HepG2 (cell line): ENCODE data around the gene USP14.
"Not testable (repeated sequence)": the region's sequence is repeated elsewhere in the genome, so short reads cannot be mapped to it uniquely, and the experiment has no call there.

Experiments used
- DR1 ChIP-seq: sonication (generic); formaldehyde crosslinking; IDR thresholded peaks from 2 replicates; pipeline ENCODE4 v1.8.0; 2021; ENCODE audit warnings: mild to moderate bottlenecking, missing genetic modification reagents, inconsistent platforms
- RBM22 ChIP-seq: fragments of 200-400 bp; formaldehyde crosslinking; optimal IDR thresholded peaks from 2 replicates; pipeline ENCODE3; 2017; ENCODE audit warnings: mild to moderate bottlenecking, low read length, moderate library complexity
- ZNF263 ChIP-seq: sonication (generic); formaldehyde crosslinking; IDR thresholded peaks from 2 replicates; pipeline ENCODE4 v1.4.0; 2020; ENCODE audit warnings: missing genetic modification reagents
- ZNF383 ChIP-seq: sonication (generic); formaldehyde crosslinking; IDR thresholded peaks from 2 replicates; pipeline ENCODE4 v1.4.0; 2020; ENCODE audit warnings: missing genetic modification reagents, mild to moderate bottlenecking, borderline replicate concordance
- ZNF501 ChIP-seq: sonication (generic); formaldehyde crosslinking; IDR thresholded peaks from 2 replicates; pipeline ENCODE4 v1.5.1; 2020; ENCODE audit warnings: mild to moderate bottlenecking, moderate library complexity, missing genetic modification reagents
- ZNF644 ChIP-seq: IDR thresholded peaks from 2 replicates; pipeline ENCODE4 v1.6.1; 2016; ENCODE audit warnings: low read depth
- ZNF672 ChIP-seq: sonication (generic); formaldehyde crosslinking; IDR thresholded peaks from 2 replicates; pipeline ENCODE4 v1.8.1; 2022; ENCODE audit warnings: missing genetic modification reagents

- not testable (repeated sequence) for TF ChIP-seq ZNF501 (CRISPR knock-in tag); ZNF263; ZNF383 (CRISPR knock-in tag); ZNF672 (CRISPR knock-in tag); ZNF644 (CRISPR knock-in tag); RBM22; DR1 (CRISPR knock-in tag)
Observed at GRCh38 chr18:109922-110261, 48.5 kb upstream of the USP14 start.
